Panc1 (cell line): ENCODE data around the gene ZNF160. TPM values are rescaled to one million over a fixed set of nuclear protein-coding genes. Genes with fewer than 3 reads are reported as not detected.

Experiments
- ATAC-seq: fragments of 200-7000 bp; cut with Tn5 transposase; 2 replicates; pipeline ENCODE4 v1.9.1; 2020; ENCODE audit warnings: mild to moderate bottlenecking, moderate library complexity
- BruUV-seq: library from RNA; stranded (reverse); fragments of 400-500 nt; replicated peaks from 2 replicates; lab custom pipeline; 2021; lab: Mats Ljungman, UMichigan
- CTCF ChIA-PET: fragments of 300-600 bp; sonication (Branson Sonifier 250); formaldehyde crosslinking; loops from one replicate; lab custom pipeline; 2022; ENCODE audit warnings: antibody characterized with exemption; lab: Charles Lee
- POLR2A ChIA-PET: fragments of 300-600 bp; sonication (Branson Sonifier 250); formaldehyde crosslinking; loops from one replicate; lab custom pipeline; 2022; ENCODE audit warnings: antibody characterized with exemption; lab: Charles Lee
- DNase-seq: peaks from one replicate; pipeline ENCODE4 v3.0.0-alpha.2; 2010; ENCODE audit warnings: low read depth, low spot score
- H3K27ac ChIP-seq: 2 replicates; pipeline ENCODE4 v1.5.1; 2011; ENCODE audit warnings: mild to moderate bottlenecking, low read length, inconsistent platforms
- H3K27me3 ChIP-seq: fragments of 200-500 bp; sonication (Bioruptor generic); 2 replicates; pipeline ENCODE4 v1.6.0; 2014; ENCODE audit warnings: low read length, inconsistent platforms; ENCODE audit not compliant: control insufficient read depth, insufficient read depth
- H3K36me3 ChIP-seq: fragments of 200-500 bp; sonication (Bioruptor generic); 2 replicates; pipeline ENCODE4 v1.5.1; 2014; ENCODE audit warnings: inconsistent platforms, mild to moderate bottlenecking, low read length, moderate library complexity; ENCODE audit not compliant: control insufficient read depth, insufficient read depth
- H3K4me1 ChIP-seq: 2 replicates; pipeline ENCODE4 v1.5.1; 2011; ENCODE audit warnings: inconsistent platforms, mild to moderate bottlenecking, low read length, moderate library complexity; ENCODE audit not compliant: control insufficient read depth, insufficient read depth
- H3K4me3 ChIP-seq, 2 experiments: 2 replicates each; pipeline ENCODE4 v1.5.1; 2011 to 2012; ENCODE audit warnings: low read depth in 2 of 2, low read length in 2 of 2, mild to moderate bottlenecking in 2 of 2, inconsistent platforms in 1 of 2, moderate library complexity in 1 of 2
- H3K9me3 ChIP-seq: fragments of 200-500 bp; sonication (Bioruptor generic); 2 replicates; pipeline ENCODE4 v1.5.1; 2014; ENCODE audit warnings: low read depth, mild to moderate bottlenecking, inconsistent platforms, low read length, moderate library complexity; ENCODE audit not compliant: control insufficient read depth, insufficient read depth
- TCF7L2 ChIP-seq: IDR thresholded peaks from 2 replicates; pipeline ENCODE4 v1.6.1; 2011; ENCODE audit warnings: mild to moderate bottlenecking, low read depth, low read length, inconsistent platforms
- in situ Hi-C: cut with HindIII; loops from 2 replicates; pipeline ENCODE4 v1.10.0; 2016; ENCODE audit warnings: low sequenced_read_pairs, low pct_unique_long_range_greater_than_20kb
- intact Hi-C: fragments of 100-400 bp; cut with micrococcal nuclease; formaldehyde crosslinking; loops from one replicate; pipeline ENCODE4 v1.10.0; 2022; ENCODE audit not compliant: unreplicated experiment
- total RNA-seq: library from RNA; stranded (reverse); gene quantifications from one replicate; pipeline ENCODE4 v1.2.1, GENCODE V29; 2021; ENCODE audit not compliant: unreplicated experiment
- TF ChIP-seq, protein P1 (sequence below): fragments of 450-650 bp; IDR thresholded peaks from 2 replicates; pipeline ENCODE4 v1.5.1; 2017; ENCODE audit warnings: mild to moderate bottlenecking
- TF ChIP-seq, protein P2 (sequence below), 2 experiments: IDR thresholded peaks; 2 replicates each; pipeline ENCODE4 v1.6.1; 2011 to 2012; ENCODE audit warnings: low read depth in 2 of 2, control low read depth in 1 of 2, low read length in 1 of 2, mild to moderate bottlenecking in 1 of 2, moderate library complexity in 1 of 2; ENCODE audit not compliant: insufficient read depth in 1 of 2

Gene ZNF160
- total RNA-seq, 1 experiment from 2014 or later, result 29.1 TPM

- Histone ChIP-seq H3K9me3 (0 out of 2 replicates have a peak, but pooled peaks cover 3% of the 10 kb centered on the region), H3K27ac (no peak overlapping the region), H3K27me3 (no peaks in the 10 kb centered on the region), H3K4me1 (peaks cover 7% of the 10 kb centered on the region; the same call in 1 of the 2 replicates), H3K4me3 (no peak overlapping the region), H3K36me3 (no peaks in the 10 kb centered on the region)
- no peak for DNase-seq
- ChIA-PET CTCF (no interaction called here), POLR2A (interaction anchor here (0.6 kb wide), 1 partner anchor 10 kb away, joined by 5 read pairs; no protein-coding TSS in a partner anchor)
- ATAC-seq, result no peak
- BruUV-seq, result no TSS peak
- intact Hi-C loops (no loop called here), in situ Hi-C loops (no loop called here)
- TF ChIP-seq TCF7L2, result no peak
- TF ChIP-seq, protein P1, sequence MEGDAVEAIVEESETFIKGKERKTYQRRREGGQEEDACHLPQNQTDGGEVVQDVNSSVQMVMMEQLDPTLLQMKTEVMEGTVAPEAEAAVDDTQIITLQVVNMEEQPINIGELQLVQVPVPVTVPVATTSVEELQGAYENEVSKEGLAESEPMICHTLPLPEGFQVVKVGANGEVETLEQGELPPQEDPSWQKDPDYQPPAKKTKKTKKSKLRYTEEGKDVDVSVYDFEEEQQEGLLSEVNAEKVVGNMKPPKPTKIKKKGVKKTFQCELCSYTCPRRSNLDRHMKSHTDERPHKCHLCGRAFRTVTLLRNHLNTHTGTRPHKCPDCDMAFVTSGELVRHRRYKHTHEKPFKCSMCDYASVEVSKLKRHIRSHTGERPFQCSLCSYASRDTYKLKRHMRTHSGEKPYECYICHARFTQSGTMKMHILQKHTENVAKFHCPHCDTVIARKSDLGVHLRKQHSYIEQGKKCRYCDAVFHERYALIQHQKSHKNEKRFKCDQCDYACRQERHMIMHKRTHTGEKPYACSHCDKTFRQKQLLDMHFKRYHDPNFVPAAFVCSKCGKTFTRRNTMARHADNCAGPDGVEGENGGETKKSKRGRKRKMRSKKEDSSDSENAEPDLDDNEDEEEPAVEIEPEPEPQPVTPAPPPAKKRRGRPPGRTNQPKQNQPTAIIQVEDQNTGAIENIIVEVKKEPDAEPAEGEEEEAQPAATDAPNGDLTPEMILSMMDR, result peak; percentile 50; the same call in 1 of the 2 replicates
- TF ChIP-seq, protein P2, sequence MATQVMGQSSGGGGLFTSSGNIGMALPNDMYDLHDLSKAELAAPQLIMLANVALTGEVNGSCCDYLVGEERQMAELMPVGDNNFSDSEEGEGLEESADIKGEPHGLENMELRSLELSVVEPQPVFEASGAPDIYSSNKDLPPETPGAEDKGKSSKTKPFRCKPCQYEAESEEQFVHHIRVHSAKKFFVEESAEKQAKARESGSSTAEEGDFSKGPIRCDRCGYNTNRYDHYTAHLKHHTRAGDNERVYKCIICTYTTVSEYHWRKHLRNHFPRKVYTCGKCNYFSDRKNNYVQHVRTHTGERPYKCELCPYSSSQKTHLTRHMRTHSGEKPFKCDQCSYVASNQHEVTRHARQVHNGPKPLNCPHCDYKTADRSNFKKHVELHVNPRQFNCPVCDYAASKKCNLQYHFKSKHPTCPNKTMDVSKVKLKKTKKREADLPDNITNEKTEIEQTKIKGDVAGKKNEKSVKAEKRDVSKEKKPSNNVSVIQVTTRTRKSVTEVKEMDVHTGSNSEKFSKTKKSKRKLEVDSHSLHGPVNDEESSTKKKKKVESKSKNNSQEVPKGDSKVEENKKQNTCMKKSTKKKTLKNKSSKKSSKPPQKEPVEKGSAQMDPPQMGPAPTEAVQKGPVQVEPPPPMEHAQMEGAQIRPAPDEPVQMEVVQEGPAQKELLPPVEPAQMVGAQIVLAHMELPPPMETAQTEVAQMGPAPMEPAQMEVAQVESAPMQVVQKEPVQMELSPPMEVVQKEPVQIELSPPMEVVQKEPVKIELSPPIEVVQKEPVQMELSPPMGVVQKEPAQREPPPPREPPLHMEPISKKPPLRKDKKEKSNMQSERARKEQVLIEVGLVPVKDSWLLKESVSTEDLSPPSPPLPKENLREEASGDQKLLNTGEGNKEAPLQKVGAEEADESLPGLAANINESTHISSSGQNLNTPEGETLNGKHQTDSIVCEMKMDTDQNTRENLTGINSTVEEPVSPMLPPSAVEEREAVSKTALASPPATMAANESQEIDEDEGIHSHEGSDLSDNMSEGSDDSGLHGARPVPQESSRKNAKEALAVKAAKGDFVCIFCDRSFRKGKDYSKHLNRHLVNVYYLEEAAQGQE (IDR thresholded peaks at IDR 0.05; ENCODE audit: insufficient read depth in 1 of 2, low read depth in 2 of 2, low read length in 1 of 2), result no peak
Measured at GRCh38 chr19:53019684-53020083, 83.5 kb downstream of the ZNF160 start.

Other genes with a start within 250 kb of the ZNF160 start
- 27.5 TPM for gene ZNF468, start 245.8 kb downstream of the ZNF160 start, total RNA-seq
- 10.2 TPM for gene ZNF320, start 205.8 kb downstream of the ZNF160 start, total RNA-seq
- 7.4 TPM for gene ZNF888, start 180.0 kb downstream of the ZNF160 start, total RNA-seq
- 7.1 TPM for gene ZNF816, start 140.5 kb downstream of the ZNF160 start, total RNA-seq
- not detected for gene ERVV-1, start 89.5 kb downstream of the ZNF160 start, total RNA-seq
- 0.10 TPM for gene ERVV-2, start 58.7 kb downstream of the ZNF160 start, total RNA-seq
- gene ZNF415, start 29.5 kb upstream of the ZNF160 start, total RNA-seq, result not detected
- gene ZNF347, start 55.6 kb upstream of the ZNF160 start, total RNA-seq, result 18.8 TPM
- gene ZNF665, start 89.9 kb upstream of the ZNF160 start, total RNA-seq, result 7.0 TPM
- gene ZNF677, start 151.5 kb upstream of the ZNF160 start, total RNA-seq, result 32.8 TPM
- gene VN1R2, start 154.9 kb upstream of the ZNF160 start, total RNA-seq, result not detected
- gene VN1R4, start 164.3 kb upstream of the ZNF160 start, total RNA-seq, result not detected
- 12.3 TPM for gene ZNF845, start 230.3 kb upstream of the ZNF160 start, total RNA-seq